Measurements from ENCODE around the gene UNK.

DNA sequence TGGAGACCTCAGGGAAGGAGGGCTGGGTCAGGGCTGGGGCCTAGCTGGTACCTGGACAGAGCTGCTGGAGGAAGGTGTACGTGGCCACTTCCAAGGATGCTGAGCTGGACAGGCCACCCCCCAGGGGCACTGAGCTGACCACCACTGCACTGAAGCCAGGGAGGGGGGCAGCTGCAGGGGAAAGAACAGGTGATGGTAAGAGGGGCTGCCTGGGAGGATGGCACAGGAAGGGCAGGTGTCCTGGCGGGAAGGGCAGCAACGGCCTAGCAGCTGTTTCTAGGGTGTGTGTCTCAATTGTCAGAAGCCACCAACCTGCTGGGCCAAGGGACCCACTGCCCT, 21.4 kb upstream of the UNK start:
- TF ChIP-seq, protein P1, sequence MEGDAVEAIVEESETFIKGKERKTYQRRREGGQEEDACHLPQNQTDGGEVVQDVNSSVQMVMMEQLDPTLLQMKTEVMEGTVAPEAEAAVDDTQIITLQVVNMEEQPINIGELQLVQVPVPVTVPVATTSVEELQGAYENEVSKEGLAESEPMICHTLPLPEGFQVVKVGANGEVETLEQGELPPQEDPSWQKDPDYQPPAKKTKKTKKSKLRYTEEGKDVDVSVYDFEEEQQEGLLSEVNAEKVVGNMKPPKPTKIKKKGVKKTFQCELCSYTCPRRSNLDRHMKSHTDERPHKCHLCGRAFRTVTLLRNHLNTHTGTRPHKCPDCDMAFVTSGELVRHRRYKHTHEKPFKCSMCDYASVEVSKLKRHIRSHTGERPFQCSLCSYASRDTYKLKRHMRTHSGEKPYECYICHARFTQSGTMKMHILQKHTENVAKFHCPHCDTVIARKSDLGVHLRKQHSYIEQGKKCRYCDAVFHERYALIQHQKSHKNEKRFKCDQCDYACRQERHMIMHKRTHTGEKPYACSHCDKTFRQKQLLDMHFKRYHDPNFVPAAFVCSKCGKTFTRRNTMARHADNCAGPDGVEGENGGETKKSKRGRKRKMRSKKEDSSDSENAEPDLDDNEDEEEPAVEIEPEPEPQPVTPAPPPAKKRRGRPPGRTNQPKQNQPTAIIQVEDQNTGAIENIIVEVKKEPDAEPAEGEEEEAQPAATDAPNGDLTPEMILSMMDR (IDR thresholded peaks at IDR 0.05) = no peak
- TF ChIP-seq POLR2A (IDR thresholded peaks at IDR 0.05) = no peak
